HG03108 (cell line): ENCODE data around the gene SKOR1.

Experiments
- ATAC-seq: cut with Tn5 transposase; IDR thresholded peaks from one replicate; pipeline ENCODE4 v1.9.1; 2021; ENCODE audit warnings: moderate library complexity; ENCODE audit not compliant: unreplicated experiment

The SKOR1 gene

DNA sequence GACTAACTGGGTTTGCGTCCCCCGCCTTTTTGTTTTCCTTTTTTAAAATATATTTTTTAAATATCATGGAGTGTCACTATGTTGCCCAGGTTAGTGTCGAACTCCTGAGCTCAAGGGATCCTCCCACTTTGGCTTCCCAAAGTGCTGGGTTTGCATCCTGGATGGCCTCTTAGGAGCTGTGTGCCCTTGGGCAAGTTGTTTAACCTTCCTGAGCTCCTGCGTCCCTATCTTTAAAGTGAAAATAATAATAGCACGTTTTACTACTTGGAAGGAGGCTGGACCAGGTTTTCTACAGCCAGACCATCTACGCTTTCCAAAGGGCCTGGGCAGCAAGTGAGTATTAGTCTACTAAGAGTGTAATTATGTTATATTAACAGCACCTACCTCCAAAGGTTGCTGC, 58.7 kb downstream of the SKOR1 start:
- no peak for ATAC-seq
